Tibial artery (tissue), 4 donors: ENCODE data around the gene KRTAP1-3.

Experiments
- DNase-seq, 2 donors: peaks; one replicate each; pipeline ENCODE4 v3.0.0-alpha.2; 2019
- H3K27ac ChIP-seq, 2 donors: fragments of 200-600 bp; sonication (generic) in 1 of 2; 1 replicate in 1 of 2; 2 replicates in 1 of 2; pipeline ENCODE4 v1.5.1; 2018 to 2019; ENCODE audit warnings: mild to moderate bottlenecking in 1 of 2
- H3K27me3 ChIP-seq, 2 donors: fragments of 200-600 bp; sonication (generic) in 1 of 2; one replicate each; pipeline versions ENCODE4 v1.5.1 to v1.6.0; 2016 to 2019
- H3K36me3 ChIP-seq, 3 donors: fragments of 200-600 bp; sonication (generic) in 2 of 3; one replicate each; pipeline ENCODE4 v1.5.1; 2016 to 2019; ENCODE audit warnings: mild to moderate bottlenecking in 2 of 3
- H3K4me1 ChIP-seq, 4 donors: fragments of 200-600 bp; sonication (generic) in 2 of 4; 1 replicate in 3 of 4; 2 replicates in 1 of 4; pipeline ENCODE4 v1.5.1; 2016 to 2019
- H3K4me3 ChIP-seq, 2 donors: fragments of 200-600 bp; sonication (generic) in 1 of 2; 1 replicate in 1 of 2; 2 replicates in 1 of 2; pipeline ENCODE4 v1.5.1; 2018 to 2019; ENCODE audit warnings: mild to moderate bottlenecking in 2 of 2
- H3K9me3 ChIP-seq, 3 donors: fragments of 200-600 bp; sonication (generic) in 1 of 3; one replicate each; pipeline ENCODE4 v1.5.1; 2016 to 2019
- CTCF ChIP-seq, 2 experiments: fragments of 200-600 bp in 1 of 2; fragments of 450-650 bp in 1 of 2; IDR thresholded peaks; one replicate each; pipeline ENCODE4 v1.5.1; 2017 to 2019; ENCODE audit warnings: antibody characterized with exemption in 2 of 2, mild to moderate bottlenecking in 1 of 2, moderate library complexity in 1 of 2
- intact Hi-C: fragments of 100-400 bp; cut with DNase I; formaldehyde crosslinking; loops from one replicate; pipeline ENCODE4 v1.15.0; 2023; ENCODE audit warnings: low total_unique reads

Gene KRTAP1-3

GRCh38 chr17:41012326-41013120 lies 22.2 kb downstream of the KRTAP1-3 start:
- intact Hi-C loops = no loop called here
- no peaks in the 10 kb centered on the region for H3K36me3 ChIP-seq
- H3K9me3 ChIP-seq = no peaks in the 10 kb centered on the region
- H3K27ac ChIP-seq = no peak overlapping the region
- no peak for TF ChIP-seq CTCF (IDR thresholded peaks at IDR 0.05)
- H3K4me3 ChIP-seq = no peak overlapping the region
- no peak for DNase-seq
- H3K27me3 ChIP-seq = no peaks in the 10 kb centered on the region
- no peaks in the 10 kb centered on the region for H3K4me1 ChIP-seq

GRCh38 chr17:41010441-41010840 lies 24.2 kb downstream of the KRTAP1-3 start:
- Histone ChIP-seq H3K9me3 (no peaks in the 10 kb centered on the region), H3K4me3 (no peak overlapping the region), H3K27ac (no peak overlapping the region), H3K27me3 (no peaks in the 10 kb centered on the region), H3K36me3 (no peaks in the 10 kb centered on the region), H3K4me1 (no peaks in the 10 kb centered on the region)
- no peak for TF ChIP-seq CTCF (IDR thresholded peaks at IDR 0.05)
- no peak for DNase-seq
- intact Hi-C loops = no loop called here

GRCh38 chr17:41009936-41010335 lies 24.7 kb downstream of the KRTAP1-3 start:
- H3K27me3 ChIP-seq = no peaks in the 10 kb centered on the region
- no peaks in the 10 kb centered on the region for H3K9me3 ChIP-seq
- no peak for TF ChIP-seq CTCF (IDR thresholded peaks at IDR 0.05)
- no peak overlapping the region for H3K4me3 ChIP-seq
- H3K4me1 ChIP-seq = no peaks in the 10 kb centered on the region
- H3K27ac ChIP-seq = no peak overlapping the region
- no peaks in the 10 kb centered on the region for H3K36me3 ChIP-seq
- DNase-seq = no peak
- intact Hi-C loops = no loop called here

- Histone ChIP-seq H3K4me3 (no peak overlapping the region), H3K27me3 (no peaks in the 10 kb centered on the region), H3K4me1 (no peaks in the 10 kb centered on the region), H3K9me3 (no peaks in the 10 kb centered on the region), H3K27ac (no peak overlapping the region), H3K36me3 (no peaks in the 10 kb centered on the region)
- no peak for DNase-seq
- TF ChIP-seq CTCF (IDR thresholded peaks at IDR 0.05) = no peak
- intact Hi-C loops = no loop called here
Measured at GRCh38 chr17:41009301-41009760, 25.3 kb downstream of the KRTAP1-3 start.

GRCh38 chr17:41008811-41009210 lies 25.9 kb downstream of the KRTAP1-3 start, which contains the start of gene KRTAP3-1:
Gene KRTAP3-1, minus strand, starts transcription at chr17:41009128. Its CDS starts 54 bp downstream, at chr17:41009074.
- TF ChIP-seq CTCF (IDR thresholded peaks at IDR 0.05) = no peak
- no peak for DNase-seq
- no peak within 1 kb of the TSS for H3K4me3 ChIP-seq
- H3K4me1 ChIP-seq = no peaks in the 10 kb centered on the region
- no peaks in the 10 kb centered on the region for H3K9me3 ChIP-seq
- H3K27ac ChIP-seq = no peak within 1 kb of the TSS
- H3K36me3 ChIP-seq = no peaks in the 10 kb centered on the region
- intact Hi-C loops = no loop called here
- H3K27me3 ChIP-seq = no peaks in the 10 kb centered on the region
